ENCODE measurements around the gene PLCG1.
A peak's percentile ranks its signal among the peaks of the same experiment; 100 is the strongest.

Gene PLCG1

DNA sequence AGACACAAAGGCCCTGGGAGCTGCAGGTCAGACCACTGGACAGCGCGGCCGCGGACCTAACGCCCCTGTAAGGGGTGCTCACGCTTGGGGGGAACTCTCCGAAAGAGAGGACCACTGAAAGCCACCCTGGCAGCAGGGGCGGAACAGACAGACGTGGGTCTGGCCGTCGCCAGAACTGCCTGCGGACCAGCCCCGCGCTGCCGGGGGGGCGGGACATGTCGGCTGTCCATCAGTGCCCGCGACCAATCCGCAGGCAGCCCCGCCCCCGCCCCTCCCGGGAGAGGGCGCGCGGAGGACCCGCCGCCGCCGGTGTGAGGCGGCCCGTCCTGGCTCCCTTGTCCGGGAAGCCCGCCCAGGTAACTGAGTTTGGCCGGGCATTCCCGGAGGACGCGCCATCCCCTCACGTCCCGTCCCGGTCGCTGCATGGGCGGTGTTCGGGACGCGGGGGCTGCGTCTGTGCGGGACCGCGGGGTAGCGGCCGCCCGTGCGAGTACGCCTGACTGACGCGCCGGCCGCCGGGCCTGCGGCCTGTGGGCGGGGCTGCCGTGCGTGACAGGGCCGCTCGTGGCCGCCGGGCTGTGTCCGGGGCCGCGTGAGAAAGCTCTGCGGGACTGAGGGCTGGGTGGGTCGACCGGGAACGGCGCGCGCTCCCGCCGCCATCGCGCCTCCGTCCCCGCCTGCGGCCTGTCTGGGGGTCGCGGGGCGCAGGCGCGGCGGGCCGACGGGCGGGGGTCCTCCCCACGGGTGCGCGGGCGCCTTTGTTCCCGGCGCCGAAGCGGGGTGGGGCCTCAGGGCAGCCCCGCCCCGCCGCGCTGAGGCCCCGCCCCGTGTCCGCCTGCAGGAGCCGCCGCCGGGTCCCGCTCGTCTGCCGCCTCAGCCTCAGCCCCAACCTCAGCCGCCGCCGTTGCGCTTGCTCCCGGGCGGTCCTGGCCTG, at the start of gene PLCG1:
Gene PLCG1, plus strand, starts transcription at position 864 of the 934 bp plus-strand sequence. CDS start 99 bp downstream, outside the sequence.
- DNase-seq (ENCODE audit: low spot score in 2 of 2) (peak; percentile 80 to 91), ATAC-seq (peak; percentile 74)
- no peaks in the 10 kb centered on the region for H3K9me3 Mint-ChIP-seq
- peaks cover 72% of the 10 kb centered on the region for H3K4me1 Mint-ChIP-seq
- H3K27ac Mint-ChIP-seq, result peak within 1 kb of the TSS; percentile 82
- H3K4me3 Mint-ChIP-seq, result peak within 1 kb of the TSS; percentile 84
- peaks cover 25% of the 10 kb centered on the region for H3K36me3 Mint-ChIP-seq

DNA sequence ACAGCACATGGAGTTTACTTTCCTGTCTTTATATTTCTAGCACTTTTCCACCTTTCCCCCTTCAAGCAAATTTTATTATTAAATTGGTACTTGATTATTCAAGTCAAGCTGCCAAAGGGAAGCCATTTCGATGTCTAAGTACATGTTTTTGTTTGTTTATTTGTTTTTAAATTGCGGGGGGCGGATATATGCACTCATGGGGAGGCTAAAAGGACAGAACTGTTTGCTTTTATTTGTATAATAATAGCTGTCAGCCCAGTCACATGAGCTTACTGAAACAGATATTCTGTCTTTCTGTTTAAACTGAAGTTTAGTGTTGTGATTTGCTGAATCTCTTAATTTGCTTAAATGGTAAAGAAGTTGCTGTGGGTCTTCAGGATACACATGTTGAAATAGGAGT, 49.6 kb upstream of the PLCG1 start:
- ATAC-seq (no peak), DNase-seq (ENCODE audit: low spot score in 2 of 2) (no peak)
- Mint-ChIP-seq H3K36me3 (peaks cover 99% of the 10 kb centered on the region), H3K9me3 (no peaks in the 10 kb centered on the region), H3K27ac (no peak overlapping the region), H3K4me1 (peaks cover 5% of the 10 kb centered on the region), H3K4me3 (no peak overlapping the region)

- no peaks in the 10 kb centered on the region for H3K9me3 Mint-ChIP-seq
- DNase-seq (ENCODE audit: low spot score in 2 of 2) (no peak), ATAC-seq (no peak)
- H3K36me3 Mint-ChIP-seq, result peaks cover 97% of the 10 kb centered on the region
- peak overlapping the region; percentile 17 for H3K27ac Mint-ChIP-seq
- peaks cover 5% of the 10 kb centered on the region for H3K4me1 Mint-ChIP-seq
- no peak overlapping the region for H3K4me3 Mint-ChIP-seq
Observed at GRCh38 chr20:41089555-41089954, 47.8 kb upstream of the PLCG1 start.

- DNase-seq (ENCODE audit: low spot score in 2 of 2) (no peak), ATAC-seq (no peak)
- H3K4me1 Mint-ChIP-seq, result peaks cover 5% of the 10 kb centered on the region
- no peak overlapping the region for H3K4me3 Mint-ChIP-seq
- peaks cover 97% of the 10 kb centered on the region for H3K36me3 Mint-ChIP-seq
- no peak overlapping the region for H3K27ac Mint-ChIP-seq
- H3K9me3 Mint-ChIP-seq, result no peaks in the 10 kb centered on the region
Observed at GRCh38 chr20:41091927-41092326, 45.4 kb upstream of the PLCG1 start.

- DNase-seq (ENCODE audit: low spot score in 2 of 2) (no peak), ATAC-seq (peak; percentile 63)
- H3K36me3 Mint-ChIP-seq, result peaks cover 97% of the 10 kb centered on the region
- peaks cover 5% of the 10 kb centered on the region for H3K4me1 Mint-ChIP-seq
- H3K27ac Mint-ChIP-seq, result peak overlapping the region; percentile 32
- H3K9me3 Mint-ChIP-seq, result no peaks in the 10 kb centered on the region
- H3K4me3 Mint-ChIP-seq, result no peak overlapping the region
Observed at GRCh38 chr20:41094353-41095055, 42.8 kb upstream of the PLCG1 start.

DNA sequence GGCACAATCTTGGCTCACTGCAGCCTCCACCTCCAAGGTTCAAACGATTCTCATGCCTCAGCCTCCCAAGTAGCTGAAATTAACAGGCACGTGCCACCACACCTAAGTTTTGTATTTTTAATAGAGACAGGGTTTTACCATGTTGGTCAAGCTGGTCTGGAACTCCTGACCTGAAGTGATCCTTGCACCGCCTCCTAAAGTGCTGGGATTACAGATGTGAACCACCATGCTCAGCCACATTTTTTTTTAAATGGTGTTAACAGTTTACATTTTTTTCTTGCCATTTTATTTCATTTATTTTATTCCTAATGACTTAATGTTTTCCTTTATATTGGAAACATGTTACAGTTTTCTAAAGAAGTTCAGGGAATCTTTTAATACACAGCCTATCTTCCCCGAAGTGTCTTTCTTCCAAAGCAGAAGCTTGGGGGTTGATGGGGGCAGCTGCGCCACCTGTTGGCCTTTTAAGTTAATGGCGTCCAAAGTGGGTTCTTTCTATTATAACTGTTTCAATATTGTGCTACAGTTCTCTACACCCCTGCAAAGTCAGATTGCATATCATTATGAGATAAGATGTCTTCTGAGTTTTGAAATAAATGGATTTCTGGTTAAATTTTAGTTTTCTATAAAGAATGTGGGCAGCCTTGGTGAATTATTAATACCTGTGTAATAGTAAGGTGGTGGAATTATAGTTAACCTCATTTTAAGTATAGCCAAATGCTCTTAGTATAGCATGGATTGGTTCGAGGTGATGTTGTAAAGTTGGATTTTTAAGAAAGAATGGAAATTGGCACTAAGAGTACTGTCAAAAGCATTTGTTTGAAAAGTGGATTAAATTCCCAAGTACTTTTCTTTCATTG, 42.0 kb upstream of the PLCG1 start:
- Mint-ChIP-seq H3K27ac (no peak overlapping the region), H3K9me3 (no peaks in the 10 kb centered on the region), H3K36me3 (peaks cover 97% of the 10 kb centered on the region), H3K4me3 (no peak overlapping the region), H3K4me1 (peaks cover 5% of the 10 kb centered on the region)
- ATAC-seq (peak; percentile 63), DNase-seq (ENCODE audit: low spot score in 2 of 2) (peak; percentile 20 to 59)

GRCh38 chr20:41098703-41099250, 38.6 kb upstream of the PLCG1 start:
- peak overlapping the region; percentile 37 for H3K27ac Mint-ChIP-seq
- peaks cover 5% of the 10 kb centered on the region for H3K4me1 Mint-ChIP-seq
- ATAC-seq (no peak), DNase-seq (ENCODE audit: low spot score in 2 of 2) (no peak)
- H3K4me3 Mint-ChIP-seq, result no peak overlapping the region
- H3K36me3 Mint-ChIP-seq, result peaks cover 97% of the 10 kb centered on the region
- H3K9me3 Mint-ChIP-seq, result no peaks in the 10 kb centered on the region

DNA sequence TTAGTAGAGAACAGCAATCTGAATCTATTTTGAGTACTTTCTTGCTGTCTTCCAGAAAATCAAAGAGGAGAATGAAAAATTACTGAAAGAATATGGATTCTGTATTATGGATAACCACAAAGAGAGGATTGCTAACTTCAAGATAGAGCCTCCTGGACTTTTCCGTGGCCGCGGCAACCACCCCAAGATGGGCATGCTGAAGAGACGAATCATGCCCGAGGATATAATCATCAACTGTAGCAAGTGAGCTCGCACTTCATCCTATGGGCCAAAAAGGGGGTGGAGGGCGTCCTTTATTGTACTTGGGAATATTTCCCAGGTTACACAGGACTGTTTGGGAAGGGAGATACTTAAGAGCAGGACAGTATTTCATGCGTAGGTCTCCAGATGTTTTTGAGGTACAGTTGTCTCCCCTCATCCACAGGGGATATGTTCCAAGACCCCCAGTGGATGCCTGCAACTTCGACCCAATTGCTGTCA, 37.3 kb upstream of the PLCG1 start:
- DNase-seq (ENCODE audit: low spot score in 2 of 2), result no peak
- H3K9me3 Mint-ChIP-seq, result no peaks in the 10 kb centered on the region
- ATAC-seq, result no peak
- no peak overlapping the region for H3K4me3 Mint-ChIP-seq
- H3K4me1 Mint-ChIP-seq, result peaks cover 5% of the 10 kb centered on the region
- H3K36me3 Mint-ChIP-seq, result peaks cover 100% of the 10 kb centered on the region
- H3K27ac Mint-ChIP-seq, result no peak overlapping the region

DNA sequence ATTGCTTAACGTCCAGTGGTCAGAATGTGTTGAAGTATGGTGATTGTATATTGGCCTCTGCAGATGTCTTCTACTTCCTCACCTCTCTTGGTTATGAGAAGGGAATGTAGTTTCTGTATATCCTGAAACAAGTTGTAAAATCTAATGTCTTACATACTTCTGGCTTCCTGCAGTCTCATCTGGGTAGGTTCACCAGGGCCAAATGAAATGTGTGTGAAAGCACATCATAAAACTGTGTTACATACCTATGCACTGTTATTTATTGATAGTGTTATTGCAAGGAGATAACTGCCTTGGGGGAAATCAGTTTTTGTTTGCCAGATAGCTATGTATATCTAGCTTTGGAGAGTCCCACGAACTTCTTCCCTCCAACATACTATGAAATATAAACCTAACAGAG, 35.7 kb upstream of the PLCG1 start:
- H3K36me3 Mint-ChIP-seq, result peaks cover 98% of the 10 kb centered on the region
- H3K27ac Mint-ChIP-seq, result no peak overlapping the region
- H3K4me1 Mint-ChIP-seq, result no peaks in the 10 kb centered on the region
- H3K4me3 Mint-ChIP-seq, result no peak overlapping the region
- DNase-seq (ENCODE audit: low spot score in 2 of 2) (no peak), ATAC-seq (no peak)
- H3K9me3 Mint-ChIP-seq, result no peaks in the 10 kb centered on the region

- DNase-seq (ENCODE audit: low spot score in 2 of 2) (no peak), ATAC-seq (no peak)
- peaks cover 94% of the 10 kb centered on the region for H3K36me3 Mint-ChIP-seq
- no peak overlapping the region for H3K27ac Mint-ChIP-seq
- no peaks in the 10 kb centered on the region for H3K4me1 Mint-ChIP-seq
- H3K4me3 Mint-ChIP-seq, result no peak overlapping the region
- H3K9me3 Mint-ChIP-seq, result no peaks in the 10 kb centered on the region
Observed at GRCh38 chr20:41108531-41108930, 28.8 kb upstream of the PLCG1 start.

GRCh38 chr20:41110012-41110411, 27.3 kb upstream of the PLCG1 start:
- DNase-seq (ENCODE audit: low spot score in 2 of 2) (no peak), ATAC-seq (no peak)
- Mint-ChIP-seq H3K36me3 (peaks cover 94% of the 10 kb centered on the region), H3K27ac (peak overlapping the region; percentile 32), H3K9me3 (no peaks in the 10 kb centered on the region), H3K4me3 (no peak overlapping the region), H3K4me1 (no peaks in the 10 kb centered on the region)

GRCh38 chr20:41110930-41111577, 26.3 kb upstream of the PLCG1 start:
- H3K36me3 Mint-ChIP-seq, result peaks cover 94% of the 10 kb centered on the region
- no peak overlapping the region for H3K4me3 Mint-ChIP-seq
- no peaks in the 10 kb centered on the region for H3K9me3 Mint-ChIP-seq
- peak; percentile 40 for ATAC-seq
- H3K27ac Mint-ChIP-seq, result peak overlapping the region; percentile 32
- no peak for DNase-seq (ENCODE audit: low spot score in 2 of 2)
- no peaks in the 10 kb centered on the region for H3K4me1 Mint-ChIP-seq

- ATAC-seq, result no peak
- no peak overlapping the region for H3K4me3 Mint-ChIP-seq
- no peaks in the 10 kb centered on the region for H3K4me1 Mint-ChIP-seq
- H3K36me3 Mint-ChIP-seq, result peaks cover 96% of the 10 kb centered on the region
- no peak for DNase-seq (ENCODE audit: low spot score in 2 of 2)
- peak overlapping the region; percentile 32 for H3K27ac Mint-ChIP-seq
- no peaks in the 10 kb centered on the region for H3K9me3 Mint-ChIP-seq
Observed at GRCh38 chr20:41111578-41111951, 25.8 kb upstream of the PLCG1 start.

- Mint-ChIP-seq H3K4me3 (no peak overlapping the region), H3K9me3 (no peaks in the 10 kb centered on the region), H3K27ac (peak overlapping the region; percentile 41), H3K4me1 (no peaks in the 10 kb centered on the region), H3K36me3 (peaks cover 100% of the 10 kb centered on the region)
- ATAC-seq (no peak), DNase-seq (ENCODE audit: low spot score in 2 of 2) (no peak)
Observed at GRCh38 chr20:41116282-41116956, 20.9 kb upstream of the PLCG1 start.

Data from stimulated activated effector memory CD8-positive, alpha-beta T cell treated with anti-CD3 and anti-CD28 coated beads, Interleukin-12 subunit alpha, Interleukin-12 subunit beta, amount 100 ng/mL, for 72 hours (primary cell).